Peyer's patch (tissue), 4 donors: Measurements from ENCODE around the gene PAGE2B.

Experiments used
- POLR2A ChIP-seq, 2 donors: fragments of 450-650 bp; IDR thresholded peaks; one replicate each; pipeline ENCODE4 v1.5.1; 2017; ENCODE audit warnings: antibody characterized with exemption in 2 of 2, mild to moderate bottlenecking in 2 of 2, moderate library complexity in 2 of 2
- TF ChIP-seq, protein P1 (sequence below), 6 experiments: fragments of 450-650 bp in 4 of 6; fragments of 200-600 bp in 2 of 6; sonication (generic) in 1 of 6; IDR thresholded peaks; one replicate each; pipeline ENCODE4 v1.5.1; 2017 to 2019; ENCODE audit warnings: antibody characterized with exemption in 6 of 6, mild to moderate bottlenecking in 3 of 6, moderate library complexity in 1 of 6

- TF ChIP-seq, protein P1, sequence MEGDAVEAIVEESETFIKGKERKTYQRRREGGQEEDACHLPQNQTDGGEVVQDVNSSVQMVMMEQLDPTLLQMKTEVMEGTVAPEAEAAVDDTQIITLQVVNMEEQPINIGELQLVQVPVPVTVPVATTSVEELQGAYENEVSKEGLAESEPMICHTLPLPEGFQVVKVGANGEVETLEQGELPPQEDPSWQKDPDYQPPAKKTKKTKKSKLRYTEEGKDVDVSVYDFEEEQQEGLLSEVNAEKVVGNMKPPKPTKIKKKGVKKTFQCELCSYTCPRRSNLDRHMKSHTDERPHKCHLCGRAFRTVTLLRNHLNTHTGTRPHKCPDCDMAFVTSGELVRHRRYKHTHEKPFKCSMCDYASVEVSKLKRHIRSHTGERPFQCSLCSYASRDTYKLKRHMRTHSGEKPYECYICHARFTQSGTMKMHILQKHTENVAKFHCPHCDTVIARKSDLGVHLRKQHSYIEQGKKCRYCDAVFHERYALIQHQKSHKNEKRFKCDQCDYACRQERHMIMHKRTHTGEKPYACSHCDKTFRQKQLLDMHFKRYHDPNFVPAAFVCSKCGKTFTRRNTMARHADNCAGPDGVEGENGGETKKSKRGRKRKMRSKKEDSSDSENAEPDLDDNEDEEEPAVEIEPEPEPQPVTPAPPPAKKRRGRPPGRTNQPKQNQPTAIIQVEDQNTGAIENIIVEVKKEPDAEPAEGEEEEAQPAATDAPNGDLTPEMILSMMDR (IDR thresholded peaks at IDR 0.05), result no peak
- no peak for TF ChIP-seq POLR2A (IDR thresholded peaks at IDR 0.05)
Measured at GRCh38 chrX:55111578-55112254, 36.9 kb downstream of the PAGE2B start.
